GM12865 (cell line): Measurements from ENCODE around the gene LRRC8C.
A peak's percentile ranks its signal among the peaks of the same experiment; 100 is the strongest.

Source experiments
- DNase-seq: peaks from one replicate; pipeline ENCODE4 v3.0.0; 2010; ENCODE audit warnings: low read depth
- H3K4me3 ChIP-seq: 2 replicates; pipeline ENCODE4 v1.5.1; 2011; ENCODE audit warnings: mild to moderate bottlenecking, low read depth, low read length, control low read depth
- CTCF ChIP-seq: IDR thresholded peaks from 2 replicates; pipeline ENCODE4 v1.5.1; 2011; ENCODE audit warnings: low read length, control low read depth, low read depth, inconsistent platforms; ENCODE audit not compliant: insufficient read depth; ENCODE audit errors: missing control alignments

Gene LRRC8C

GRCh38 chr1:89706700-89707012, 73.7 kb downstream of the LRRC8C start:
- DNase-seq = peak; percentile 22
- no peak for TF ChIP-seq CTCF
- no peak overlapping the region for H3K4me3 ChIP-seq

GRCh38 chr1:89708751-89709375, 75.9 kb downstream of the LRRC8C start:
- no peak overlapping the region for H3K4me3 ChIP-seq
- DNase-seq = no peak
- TF ChIP-seq CTCF = no peak

GRCh38 chr1:89710498-89711139, 77.7 kb downstream of the LRRC8C start:
- no peak for DNase-seq
- TF ChIP-seq CTCF = no peak
- no peak overlapping the region for H3K4me3 ChIP-seq

- DNase-seq = no peak
- no peak overlapping the region for H3K4me3 ChIP-seq
- no peak for TF ChIP-seq CTCF
These were observed 78.3 kb downstream of the LRRC8C start for GRCh38 chr1:89711140-89711778.

GRCh38 chr1:89712420-89712819, 79.5 kb downstream of the LRRC8C start:
- no peak for TF ChIP-seq CTCF
- no peak overlapping the region for H3K4me3 ChIP-seq
- DNase-seq = no peak

GRCh38 chr1:89715677-89716076, 82.8 kb downstream of the LRRC8C start:
- no peak for DNase-seq
- no peak for TF ChIP-seq CTCF
- no peak overlapping the region for H3K4me3 ChIP-seq
